Smooth muscle cell (in vitro differentiated cells): ENCODE results near the gene VGLL4. TPM values are rescaled to one million over a fixed set of nuclear protein-coding genes. Genes with fewer than 3 reads are reported as not detected.

Source experiments
- DNase-seq: peaks from one replicate; lab custom pipeline; 2025; ENCODE audit not compliant: unreplicated experiment; lab: John Stamatoyannopoulos, UW
- H2AFZ ChIP-seq: fragments of 200-600 bp; sonication (generic); 2 replicates; pipeline ENCODE4 v1.6.0; 2016; ENCODE audit warnings: antibody characterized with exemption, low read depth, mild to moderate bottlenecking
- H3F3A ChIP-seq: fragments of 200-600 bp; sonication (generic); 2 replicates; pipeline ENCODE4 v1.6.0; 2017; ENCODE audit warnings: antibody characterized with exemption, low read depth
- H3K27ac ChIP-seq: fragments of 200-600 bp; sonication (generic); 2 replicates; pipeline ENCODE4 v1.5.1; 2016; ENCODE audit warnings: low read depth, mild to moderate bottlenecking
- H3K27me3 ChIP-seq: fragments of 200-600 bp; sonication (generic); 2 replicates; pipeline ENCODE4 v1.6.1; 2016; ENCODE audit warnings: low read depth, mild to moderate bottlenecking
- H3K36me3 ChIP-seq: fragments of 200-600 bp; sonication (generic); 2 replicates; pipeline ENCODE4 v1.5.1; 2016; ENCODE audit warnings: low read depth
- H3K4me1 ChIP-seq: fragments of 200-600 bp; sonication (generic); 2 replicates; pipeline ENCODE4 v1.5.1; 2016; ENCODE audit warnings: low read depth
- H3K4me2 ChIP-seq: fragments of 200-600 bp; sonication (generic); 2 replicates; pipeline ENCODE4 v1.6.0; 2016; ENCODE audit warnings: mild to moderate bottlenecking
- H3K4me3 ChIP-seq: fragments of 200-600 bp; sonication (generic); 2 replicates; pipeline ENCODE4 v1.5.1; 2016; ENCODE audit warnings: mild to moderate bottlenecking
- H3K79me2 ChIP-seq: fragments of 200-600 bp; sonication (generic); 2 replicates; pipeline ENCODE4 v1.6.0; 2016; ENCODE audit warnings: low read depth, mild to moderate bottlenecking
- H3K9ac ChIP-seq: fragments of 200-600 bp; sonication (generic); 2 replicates; pipeline ENCODE4 v1.6.0; 2016; ENCODE audit warnings: low read depth
- H3K9me3 ChIP-seq: fragments of 200-600 bp; sonication (generic); replicated peaks from 2 replicates; pipeline ENCODE4 v1.5.1; 2016; ENCODE audit warnings: low read depth
- H4K20me1 ChIP-seq: fragments of 200-600 bp; sonication (generic); 2 replicates; pipeline ENCODE4 v1.6.0; 2016; ENCODE audit warnings: low read depth
- WGBS: methylation state at CpG from one replicate; pipeline ENCODE4 v1.1.7; 2016; ENCODE audit warnings: low lambda C conversion rate; 5-methylcytosine and 5-hydroxymethylcytosine counted together
- polyA plus RNA-seq: library from polyadenylated mRNA; unstranded; fragments of >200 nt; fragmentation: Nextera tagmentation; extraction: Ambion mirVana; gene quantifications from 2 replicates; pipeline ENCODE4 v1.2.1, GENCODE V29; 2016
- total RNA-seq: library from RNA; depleted of rRNA; stranded (reverse); fragments of >200 nt; gene quantifications from 2 replicates; pipeline ENCODE4 v1.2.3, GENCODE V29; 2014
- TF ChIP-seq, protein P1 (sequence below): fragments of 200-600 bp; sonication (generic); IDR thresholded peaks from 2 replicates; pipeline ENCODE4 v1.5.1; 2017; ENCODE audit warnings: borderline replicate concordance, mild to moderate bottlenecking, antibody characterized with exemption; ENCODE audit not compliant: insufficient read depth, poor library complexity, severe bottlenecking

The VGLL4 gene
- total and polyA plus RNA-seq, 2 experiments from 2014 or later = 72.0 to 109 TPM

- Histone ChIP-seq H3K27ac (peak overlapping the region; percentile 19), H3F3A (peaks cover 22% of the 10 kb centered on the region), H4K20me1 (peaks cover 14% of the 10 kb centered on the region), H3K36me3 (no peaks in the 10 kb centered on the region), H3K9me3 (no peaks in the 10 kb centered on the region), H2AFZ (no peak overlapping the region), H3K4me2 (no peak overlapping the region), H3K27me3 (no peaks in the 10 kb centered on the region), H3K79me2 (peaks cover 11% of the 10 kb centered on the region), H3K4me3 (no peak overlapping the region), H3K4me1 (peaks cover 3% of the 10 kb centered on the region), H3K9ac (no peak overlapping the region)
- WGBS = 95% methylated on average over 17 of the region's 17 CpGs
- no peak for DNase-seq
- TF ChIP-seq, protein P1, sequence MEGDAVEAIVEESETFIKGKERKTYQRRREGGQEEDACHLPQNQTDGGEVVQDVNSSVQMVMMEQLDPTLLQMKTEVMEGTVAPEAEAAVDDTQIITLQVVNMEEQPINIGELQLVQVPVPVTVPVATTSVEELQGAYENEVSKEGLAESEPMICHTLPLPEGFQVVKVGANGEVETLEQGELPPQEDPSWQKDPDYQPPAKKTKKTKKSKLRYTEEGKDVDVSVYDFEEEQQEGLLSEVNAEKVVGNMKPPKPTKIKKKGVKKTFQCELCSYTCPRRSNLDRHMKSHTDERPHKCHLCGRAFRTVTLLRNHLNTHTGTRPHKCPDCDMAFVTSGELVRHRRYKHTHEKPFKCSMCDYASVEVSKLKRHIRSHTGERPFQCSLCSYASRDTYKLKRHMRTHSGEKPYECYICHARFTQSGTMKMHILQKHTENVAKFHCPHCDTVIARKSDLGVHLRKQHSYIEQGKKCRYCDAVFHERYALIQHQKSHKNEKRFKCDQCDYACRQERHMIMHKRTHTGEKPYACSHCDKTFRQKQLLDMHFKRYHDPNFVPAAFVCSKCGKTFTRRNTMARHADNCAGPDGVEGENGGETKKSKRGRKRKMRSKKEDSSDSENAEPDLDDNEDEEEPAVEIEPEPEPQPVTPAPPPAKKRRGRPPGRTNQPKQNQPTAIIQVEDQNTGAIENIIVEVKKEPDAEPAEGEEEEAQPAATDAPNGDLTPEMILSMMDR = no peak
Measured at GRCh38 chr3:11551036-11551435, 92.7 kb downstream of the VGLL4 start.

DNA sequence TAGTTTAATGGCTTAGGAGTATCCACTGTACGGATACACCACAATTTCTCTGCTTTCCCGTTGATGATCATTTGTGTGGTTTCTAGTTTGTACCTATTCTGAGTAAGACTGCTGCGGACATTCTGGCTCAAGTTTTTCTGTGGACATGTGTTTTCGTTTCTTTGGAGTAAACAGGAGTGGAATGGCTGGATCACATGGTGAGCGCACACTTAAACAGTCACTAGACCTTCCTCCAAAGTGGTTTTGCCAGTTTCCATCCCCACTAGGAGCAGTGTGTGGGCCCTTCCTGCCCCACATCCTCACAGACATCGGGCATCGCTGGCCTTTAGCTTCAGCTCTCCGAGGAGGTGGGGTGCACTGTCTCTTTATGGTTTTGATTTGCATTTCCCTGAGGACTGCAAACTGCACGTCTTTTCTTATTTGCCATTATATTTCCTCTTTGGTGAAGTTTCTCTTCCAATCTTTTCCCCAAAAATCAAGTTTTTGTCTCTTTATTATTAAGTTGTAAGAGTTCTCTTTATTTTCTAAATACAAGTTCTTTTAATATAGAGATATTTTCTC is 94.1 kb downstream of the VGLL4 start:
- H3K27ac ChIP-seq = peak overlapping the region; percentile 60
- TF ChIP-seq, protein P1 = no peak
- H3K4me1 ChIP-seq = peaks cover 7% of the 10 kb centered on the region
- no peaks in the 10 kb centered on the region for H3K79me2 ChIP-seq
- H3K9me3 ChIP-seq = no peaks in the 10 kb centered on the region
- H3F3A ChIP-seq = peaks cover 22% of the 10 kb centered on the region
- no peak overlapping the region for H2AFZ ChIP-seq
- DNase-seq = no peak
- WGBS = 94% methylated on average over 9 of the region's 9 CpGs
- no peak overlapping the region for H3K4me3 ChIP-seq
- peaks cover 5% of the 10 kb centered on the region for H4K20me1 ChIP-seq
- H3K9ac ChIP-seq = no peak overlapping the region
- peak overlapping the region; percentile 14 for H3K4me2 ChIP-seq
- no peaks in the 10 kb centered on the region for H3K27me3 ChIP-seq
- no peaks in the 10 kb centered on the region for H3K36me3 ChIP-seq

GRCh38 chr3:11548721-11549131 is 95.0 kb downstream of the VGLL4 start:
- Histone ChIP-seq H3K27me3 (no peaks in the 10 kb centered on the region), H4K20me1 (no peaks in the 10 kb centered on the region), H3K9ac (no peak overlapping the region), H3K79me2 (no peaks in the 10 kb centered on the region), H2AFZ (no peak overlapping the region), H3K9me3 (no peaks in the 10 kb centered on the region), H3K4me1 (peaks cover 10% of the 10 kb centered on the region), H3F3A (peaks cover 22% of the 10 kb centered on the region), H3K36me3 (no peaks in the 10 kb centered on the region), H3K4me2 (peak overlapping the region; percentile 14), H3K27ac (peak overlapping the region; percentile 60), H3K4me3 (no peak overlapping the region)
- 37% methylated on average over 7 of the region's 7 CpGs for whole genome bisulfite sequencing
- DNase-seq = no peak
- TF ChIP-seq, protein P1 = no peak

GRCh38 chr3:11547498-11547897 is 96.2 kb downstream of the VGLL4 start:
- peaks cover 22% of the 10 kb centered on the region for H3F3A ChIP-seq
- TF ChIP-seq, protein P1 = no peak
- no peaks in the 10 kb centered on the region for H3K9me3 ChIP-seq
- no peaks in the 10 kb centered on the region for H4K20me1 ChIP-seq
- no peak overlapping the region for H3K9ac ChIP-seq
- DNase-seq = no peak
- no peak overlapping the region for H2AFZ ChIP-seq
- H3K4me1 ChIP-seq = peaks cover 10% of the 10 kb centered on the region
- no peaks in the 10 kb centered on the region for H3K36me3 ChIP-seq
- 75% methylated on average over 2 of the region's 2 CpGs for WGBS
- no peaks in the 10 kb centered on the region for H3K27me3 ChIP-seq
- H3K4me3 ChIP-seq = no peak overlapping the region
- H3K4me2 ChIP-seq = no peak overlapping the region
- H3K27ac ChIP-seq = no peak overlapping the region
- no peaks in the 10 kb centered on the region for H3K79me2 ChIP-seq
